ENCODE measurements around the gene CPSF3. TPM values are rescaled to one million over a fixed set of nuclear protein-coding genes. Genes with fewer than 3 reads are reported as not detected.

CPSF3 gene
- total RNA-seq, 4 donors from 2014 or later = 17.6 to 173 (median 22.2) TPM

GRCh38 chr2:9398881-9399780, 24.3 kb upstream of the CPSF3 start:
- peaks cover 0 to 8% (median under 1%) of the 10 kb centered on the region in 4 donors for H3K4me1 ChIP-seq
- no peaks in the 10 kb centered on the region for H3K9me3 ChIP-seq
- H3K27ac ChIP-seq = peak overlapping the region; percentile 39 to 77 (median 48)
- no peaks in the 10 kb centered on the region for H3K27me3 ChIP-seq
- intact Hi-C loops (cut with DNase I; ENCODE audit: low total_unique reads) (no loop called here), in situ Hi-C loops (cut with MboI; ENCODE audit: low pct_ligation_motif_present in 1 of 4, low pct_unique_long_range_greater_than_20kb in 1 of 4, low sequenced_read_pairs in 3 of 4) (no loop called here)
- H3K36me3 ChIP-seq = peaks cover 0 to 15% (median 3%) of the 10 kb centered on the region in 4 donors
- DNase-seq = no peak
- 49 to 81% methylated on average over 8 to 20 of the region's 20 CpGs for WGBS, 2 donors (ENCODE audit: low coverage in 1 of 2)
- TF ChIP-seq POLR2A (IDR thresholded peaks at IDR 0.05) (no peak), POLR2AphosphoS5 (IDR thresholded peaks at IDR 0.05) (peak in 2 of 3 donors; percentile 23 to 35)
- H3K4me3 ChIP-seq = no peak overlapping the region

DNA sequence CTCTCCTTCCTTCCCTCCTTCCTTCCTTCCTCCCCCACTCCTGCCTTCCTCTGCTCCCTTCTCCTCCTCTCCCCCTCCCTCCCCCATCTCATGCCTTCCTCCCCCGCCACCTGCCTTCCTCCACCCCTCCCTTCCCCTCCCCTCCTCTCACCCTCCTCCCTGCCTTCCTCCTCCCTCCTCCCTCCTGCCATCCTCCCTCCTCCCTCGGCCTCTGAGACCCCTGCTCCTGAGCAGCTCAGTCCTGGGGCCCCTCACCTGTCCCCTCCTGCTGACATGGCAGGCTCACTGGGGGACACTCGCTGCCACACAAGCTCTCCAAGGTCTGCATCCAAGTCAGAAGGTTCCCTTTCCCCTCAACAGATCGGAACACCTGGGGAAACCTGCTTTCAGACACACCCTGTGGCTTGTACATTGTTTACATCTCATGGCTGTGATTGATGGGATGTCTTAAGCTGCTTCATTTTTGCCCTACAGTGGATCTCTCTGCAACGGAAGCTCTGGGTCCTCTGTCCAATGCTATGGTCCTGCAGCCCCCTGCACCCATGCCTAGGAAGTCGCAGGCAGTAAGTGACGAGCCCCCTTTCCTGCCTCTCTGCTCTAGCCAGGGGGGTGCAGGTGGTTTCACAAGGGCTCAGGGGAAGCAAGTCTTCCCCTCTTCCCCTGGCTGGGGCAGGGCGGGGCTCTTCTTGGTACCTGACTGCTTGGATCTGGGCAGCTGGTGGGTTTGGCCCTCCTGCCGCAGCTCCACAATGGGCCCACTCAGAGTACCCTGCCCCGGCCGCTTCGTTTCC, 23.0 kb upstream of the CPSF3 start:
- Histone ChIP-seq H3K36me3 (peaks cover 0 to 15% (median 3%) of the 10 kb centered on the region in 4 donors), H3K4me3 (no peak overlapping the region), H3K4me1 (peaks cover 0 to 17% (median 4%) of the 10 kb centered on the region in 4 donors), H3K27me3 (no peaks in the 10 kb centered on the region), H3K9me3 (no peaks in the 10 kb centered on the region), H3K27ac (no peak overlapping the region)
- in situ Hi-C loops (cut with MboI; ENCODE audit: low pct_ligation_motif_present in 1 of 4, low pct_unique_long_range_greater_than_20kb in 1 of 4, low sequenced_read_pairs in 3 of 4) = no loop called here
- no peak for DNase-seq
- whole genome bisulfite sequencing, 2 donors (ENCODE audit: low coverage in 1 of 2) = 82% methylated on average over 10 of the region's 12 CpGs; no CpG with 5 or more reads in 1 of the 2 donors
- intact Hi-C loops (cut with DNase I; ENCODE audit: low total_unique reads) = no loop called here
- TF ChIP-seq EP300 (IDR thresholded peaks at IDR 0.05; ENCODE audit: low read depth) = no peak
- TF ChIP-seq POLR2A (IDR thresholded peaks at IDR 0.05) = no peak
- TF ChIP-seq, protein P1, sequence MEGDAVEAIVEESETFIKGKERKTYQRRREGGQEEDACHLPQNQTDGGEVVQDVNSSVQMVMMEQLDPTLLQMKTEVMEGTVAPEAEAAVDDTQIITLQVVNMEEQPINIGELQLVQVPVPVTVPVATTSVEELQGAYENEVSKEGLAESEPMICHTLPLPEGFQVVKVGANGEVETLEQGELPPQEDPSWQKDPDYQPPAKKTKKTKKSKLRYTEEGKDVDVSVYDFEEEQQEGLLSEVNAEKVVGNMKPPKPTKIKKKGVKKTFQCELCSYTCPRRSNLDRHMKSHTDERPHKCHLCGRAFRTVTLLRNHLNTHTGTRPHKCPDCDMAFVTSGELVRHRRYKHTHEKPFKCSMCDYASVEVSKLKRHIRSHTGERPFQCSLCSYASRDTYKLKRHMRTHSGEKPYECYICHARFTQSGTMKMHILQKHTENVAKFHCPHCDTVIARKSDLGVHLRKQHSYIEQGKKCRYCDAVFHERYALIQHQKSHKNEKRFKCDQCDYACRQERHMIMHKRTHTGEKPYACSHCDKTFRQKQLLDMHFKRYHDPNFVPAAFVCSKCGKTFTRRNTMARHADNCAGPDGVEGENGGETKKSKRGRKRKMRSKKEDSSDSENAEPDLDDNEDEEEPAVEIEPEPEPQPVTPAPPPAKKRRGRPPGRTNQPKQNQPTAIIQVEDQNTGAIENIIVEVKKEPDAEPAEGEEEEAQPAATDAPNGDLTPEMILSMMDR (IDR thresholded peaks at IDR 0.05) = no peak
- no peak for TF ChIP-seq POLR2AphosphoS5 (IDR thresholded peaks at IDR 0.05)

DNA sequence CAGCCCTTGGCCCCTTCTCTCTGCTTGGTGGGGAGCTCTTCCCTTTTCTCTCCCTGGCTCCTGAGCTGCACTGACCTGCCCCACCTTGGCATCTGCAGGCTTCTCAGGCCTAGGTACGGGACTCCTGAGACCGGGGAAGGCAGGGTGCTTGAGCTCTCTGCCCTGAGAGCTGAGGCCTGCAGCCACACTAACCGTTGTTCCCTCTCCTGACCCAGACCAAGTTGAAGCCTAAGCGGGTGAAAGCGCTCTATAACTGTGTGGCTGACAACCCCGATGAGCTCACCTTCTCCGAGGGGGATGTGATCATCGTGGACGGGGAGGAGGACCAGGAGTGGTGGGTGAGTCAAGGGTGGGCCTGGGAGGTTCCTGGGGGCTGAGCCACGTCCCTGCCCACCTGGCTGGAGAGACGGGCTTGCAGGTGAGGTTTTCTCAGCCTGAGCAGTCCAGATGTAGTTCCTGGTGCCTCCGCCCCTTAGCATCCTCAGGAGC, 22.4 kb upstream of the CPSF3 start:
- Histone ChIP-seq H3K4me1 (peaks cover 0 to 17% (median 4%) of the 10 kb centered on the region in 4 donors), H3K9me3 (no peaks in the 10 kb centered on the region), H3K27ac (no peak overlapping the region), H3K4me3 (no peak overlapping the region), H3K27me3 (no peaks in the 10 kb centered on the region), H3K36me3 (peaks cover 0 to 15% (median 3%) of the 10 kb centered on the region in 4 donors)
- in situ Hi-C loops (cut with MboI; ENCODE audit: low pct_ligation_motif_present in 1 of 4, low pct_unique_long_range_greater_than_20kb in 1 of 4, low sequenced_read_pairs in 3 of 4) = no loop called here
- intact Hi-C loops (cut with DNase I; ENCODE audit: low total_unique reads) = no loop called here
- TF ChIP-seq POLR2AphosphoS5 (IDR thresholded peaks at IDR 0.05) = no peak
- TF ChIP-seq, protein P1 (IDR thresholded peaks at IDR 0.05) = no peak
- TF ChIP-seq POLR2A (IDR thresholded peaks at IDR 0.05) = no peak
- TF ChIP-seq EP300 (IDR thresholded peaks at IDR 0.05; ENCODE audit: low read depth) = no peak
- 88% methylated on average over 12 of the region's 12 CpGs; no CpG with 5 or more reads in 1 of the 2 donors for WGBS, 2 donors (ENCODE audit: low coverage in 1 of 2)
- DNase-seq = no peak

DNA sequence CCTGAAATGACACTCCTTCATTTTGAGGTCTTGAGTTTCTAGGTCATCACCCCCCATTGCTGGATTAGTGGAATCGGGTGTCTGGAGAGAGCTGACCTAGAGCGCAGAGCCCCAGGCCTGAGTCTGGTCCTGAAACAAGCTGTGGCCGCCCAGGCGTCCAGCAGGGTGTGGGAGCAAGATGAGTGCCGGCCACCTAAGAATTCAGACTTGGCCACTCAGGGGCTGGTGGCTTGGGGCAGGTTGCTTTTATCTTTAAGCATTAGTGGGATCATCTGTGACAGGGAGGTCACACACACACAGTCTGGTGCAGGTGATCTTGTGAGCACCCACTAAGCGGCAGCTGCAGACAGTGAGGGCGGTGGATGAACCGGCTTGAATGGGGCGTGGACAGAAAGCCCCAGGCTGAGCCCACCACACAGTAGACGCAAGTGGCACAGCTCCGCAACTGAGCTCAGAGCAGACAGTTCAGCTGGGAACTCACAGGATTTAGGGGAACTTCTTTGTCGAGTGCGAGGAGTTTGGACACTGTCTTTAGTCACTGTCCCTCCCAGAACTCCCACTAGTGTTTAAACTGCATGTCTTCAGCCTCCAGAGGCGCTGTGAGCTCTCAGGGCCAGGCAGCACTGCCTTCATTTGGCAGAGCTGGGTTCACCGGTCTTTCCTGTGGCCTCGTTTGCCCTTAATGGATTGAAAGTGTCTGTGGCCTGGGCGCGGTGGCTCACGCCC, 21.6 kb upstream of the CPSF3 start:
- DNase-seq = no peak
- H3K27ac ChIP-seq = no peak overlapping the region
- 93% methylated on average over 17 of the region's 19 CpGs; no CpG with 5 or more reads in 1 of the 2 donors for WGBS, 2 donors (ENCODE audit: low coverage in 1 of 2)
- H3K36me3 ChIP-seq = peaks cover 0 to 15% (median 3%) of the 10 kb centered on the region in 4 donors
- intact Hi-C loops (cut with DNase I; ENCODE audit: low total_unique reads) (no loop called here), in situ Hi-C loops (cut with MboI; ENCODE audit: low pct_ligation_motif_present in 1 of 4, low pct_unique_long_range_greater_than_20kb in 1 of 4, low sequenced_read_pairs in 3 of 4) (no loop called here)
- peaks cover 0 to 17% (median 4%) of the 10 kb centered on the region in 4 donors for H3K4me1 ChIP-seq
- TF ChIP-seq, protein P1 (IDR thresholded peaks at IDR 0.05) = no peak
- TF ChIP-seq EP300 (IDR thresholded peaks at IDR 0.05; ENCODE audit: low read depth) (no peak), POLR2AphosphoS5 (IDR thresholded peaks at IDR 0.05) (no peak), POLR2A (IDR thresholded peaks at IDR 0.05) (no peak)
- no peak overlapping the region for H3K4me3 ChIP-seq
- H3K9me3 ChIP-seq = no peaks in the 10 kb centered on the region
- H3K27me3 ChIP-seq = no peaks in the 10 kb centered on the region

Measured in transverse colon (tissue), 4 donors.